A549 (cell line): ENCODE results near the gene PCSK5. TPM values are rescaled to one million over a fixed set of nuclear protein-coding genes. Genes with fewer than 3 reads are reported as not detected.

Experiments
- ATAC-seq, 2 experiments: fragments of 200-7000 bp in 1 of 2; fragments of >200 bp in 1 of 2; cut with Nextera tagmentation in 1 of 2; cut with Tn5 transposase in 1 of 2; 3 replicates each; pipeline versions ENCODE4 v1.8.0 to v1.9.1; 2018 to 2020; ENCODE audit warnings: mild to moderate bottlenecking in 1 of 2, moderate library complexity in 1 of 2
- CTCF ChIA-PET: fragments of 300-600 bp; sonication (Branson Sonifier 250); formaldehyde crosslinking; extraction: SDS; loops from one replicate; lab custom pipeline; 2021; ENCODE audit warnings: antibody characterized with exemption, inconsistent platforms; lab: Yijun Ruan, JAX
- POLR2A ChIA-PET: fragments of 350-600 bp; formaldehyde crosslinking; extraction: SDS; loops from one replicate; lab custom pipeline; 2021; ENCODE audit warnings: antibody characterized with exemption, inconsistent platforms; lab: Yijun Ruan, JAX
- DNase-seq, 2 experiments: peaks; one replicate each; pipeline versions ENCODE4 v3.0.0 to v3.0.0-alpha.2; 2011 to 2016; ENCODE audit warnings: low read depth in 1 of 2, low spot score in 1 of 2
- FAIRE-seq: peaks from 2 replicates; lab custom pipeline; 2011; peaks lifted over from hg19 to GRCh38; lab: Jason Lieb, UNC
- H3K27ac ChIP-seq, 2 experiments: fragments of >200 bp; sonication (Bioruptor Twin); formaldehyde crosslinking; 3 replicates each; pipeline ENCODE4 v1.5.1; 2016 to 2017
- H3K4me1 ChIP-seq: fragments of >200 bp; sonication (Bioruptor Twin); formaldehyde crosslinking; 3 replicates; pipeline ENCODE4 v1.6.1; 2016
- H3K4me2 ChIP-seq: fragments of >200 bp; sonication (Bioruptor Twin); formaldehyde crosslinking; 3 replicates; pipeline ENCODE4 v1.6.1; 2016
- H3K4me3 ChIP-seq: fragments of >200 bp; sonication (Bioruptor Twin); formaldehyde crosslinking; 3 replicates; pipeline ENCODE4 v1.5.1; 2016
- H3K9me3 ChIP-seq: fragments of >200 bp; sonication (Bioruptor Twin); formaldehyde crosslinking; 3 replicates; pipeline ENCODE4 v1.6.1; 2016
- BHLHE40 ChIP-seq: IDR thresholded peaks from 2 replicates; pipeline ENCODE4 v1.6.1; 2012; ENCODE audit warnings: low read depth, low read length, inconsistent platforms
- CBX8 ChIP-seq: fragments of 200-600 bp; sonication (generic); IDR thresholded peaks from 2 replicates; pipeline ENCODE4 v1.6.1; 2016
- EHF ChIP-seq: fragments of 250-450 bp; sonication (Bioruptor Pico); IDR thresholded peaks from 2 replicates; pipeline ENCODE4 v1.5.0; 2020; ENCODE audit warnings: mild to moderate bottlenecking
- FOSB ChIP-seq: fragments of 250-450 bp; sonication (Bioruptor Pico); IDR thresholded peaks from 2 replicates; pipeline ENCODE4 v1.5.0; 2020; ENCODE audit warnings: mild to moderate bottlenecking, moderate library complexity
- FOSL2 ChIP-seq, 2 experiments: fragments of 450-650 bp in 1 of 2; fragments of >200 bp in 1 of 2; sonication (Bioruptor Twin) in 1 of 2; formaldehyde crosslinking; IDR thresholded peaks; 2 replicates each; pipeline versions ENCODE4 v1.5.0 to v1.6.1; 2016 to 2020; ENCODE audit warnings: mild to moderate bottlenecking in 1 of 2, moderate library complexity in 1 of 2
- FOXS1 ChIP-seq: fragments of 250-450 bp; sonication (Bioruptor Pico); IDR thresholded peaks from 2 replicates; pipeline ENCODE4 v1.5.0; 2020; ENCODE audit warnings: mild to moderate bottlenecking, moderate library complexity
- GATA3 ChIP-seq: IDR thresholded peaks from 2 replicates; pipeline ENCODE4 v1.6.1; 2012; ENCODE audit warnings: borderline replicate concordance
- HDAC2 ChIP-seq: fragments of 200-600 bp; sonication (generic); IDR thresholded peaks from 2 replicates; pipeline ENCODE4 v1.6.1; 2016
- JUN ChIP-seq, 2 experiments: fragments of >200 bp; sonication (Bioruptor Twin); formaldehyde crosslinking; IDR thresholded peaks; 2 replicates in 1 of 2; 3 replicates in 1 of 2; pipeline ENCODE4 v1.6.1; 2016 to 2017
- MYC ChIP-seq: IDR thresholded peaks from 2 replicates; pipeline ENCODE4 v1.6.1; 2012; ENCODE audit warnings: mild to moderate bottlenecking, inconsistent platforms, low read length, improper control_type of control experiment, borderline replicate concordance
- POLR2A ChIP-seq: IDR thresholded peaks from 2 replicates; pipeline ENCODE4 v1.6.1; 2012; ENCODE audit warnings: mild to moderate bottlenecking, low read length
- POLR2AphosphoS2 ChIP-seq: conservative IDR thresholded peaks from 2 replicates; pipeline ENCODE4 v1.6.1; 2012; ENCODE audit warnings: low read length, improper control_type of control experiment, inconsistent platforms
- RFX5 ChIP-seq: fragments of 450-650 bp; IDR thresholded peaks from 2 replicates; pipeline ENCODE4 v1.7.1; 2014; ENCODE audit warnings: antibody characterized with exemption, mild to moderate bottlenecking, moderate library complexity
- RNF2 ChIP-seq: fragments of 200-600 bp; sonication (generic); IDR thresholded peaks from 2 replicates; pipeline ENCODE4 v1.6.1; 2016; ENCODE audit warnings: low read depth, mild to moderate bottlenecking, antibody characterized with exemption, moderate library complexity, borderline replicate concordance
- SMC3 ChIP-seq: fragments of >200 bp; sonication (Bioruptor Twin); formaldehyde crosslinking; IDR thresholded peaks from 3 replicates; pipeline ENCODE4 v1.6.1; 2018; ENCODE audit warnings: inconsistent platforms
- TP53 ChIP-seq: fragments of 250-450 bp; sonication (Bioruptor Pico); IDR thresholded peaks from 2 replicates; pipeline ENCODE4 v1.5.0; 2021; ENCODE audit warnings: mild to moderate bottlenecking, moderate library complexity
- ZFP36 ChIP-seq: fragments of 450-650 bp; IDR thresholded peaks from 2 replicates; pipeline ENCODE4 v1.6.1; 2014; ENCODE audit warnings: borderline replicate concordance; ENCODE audit not compliant: partially characterized antibody
- WGBS: methylation state at CpG from one replicate; pipeline ENCODE4 v1.1.6; 2017; ENCODE audit errors: missing lambda C conversion rate; 5-methylcytosine and 5-hydroxymethylcytosine counted together
- polyA plus RNA-seq, 4 experiments: library from polyadenylated mRNA; depleted of rRNA in 3 of 4; stranded (reverse); fragments of >200 nt; fragmentation: RNase III in 1 of 4; extraction: RNeasy Plus Mini Kit Qiagen cat#74134 plus additional on column Dnase treatment in 1 of 4; gene quantifications; 2 replicates in 3 of 4; 3 replicates in 1 of 4; pipeline ENCODE4 v1.2.3, GENCODE V29; 2011 to 2017
- TF ChIP-seq, protein P1 (sequence below): fragments of 150-350 bp; IDR thresholded peaks from 2 replicates; pipeline ENCODE4 v1.6.1; 2014; ENCODE audit warnings: low read depth, mild to moderate bottlenecking, low read length
- TF ChIP-seq, protein P2 (sequence below): fragments of >200 bp; sonication (Bioruptor Twin); formaldehyde crosslinking; IDR thresholded peaks from 3 replicates; pipeline ENCODE4 v1.6.1; 2016
- TF ChIP-seq, protein P3 (sequence below): fragments of 450-650 bp; IDR thresholded peaks from 2 replicates; pipeline ENCODE4 v1.6.1; 2014; ENCODE audit warnings: antibody characterized with exemption
- TF ChIP-seq, protein P4 (sequence below): IDR thresholded peaks from 2 replicates; pipeline ENCODE4 v1.6.1; 2012

Gene PCSK5
- polyA plus RNA-seq, 2 of the 4 experiments (the other 2 are of a cell fraction), result 1.3 to 6.7 TPM

DNA sequence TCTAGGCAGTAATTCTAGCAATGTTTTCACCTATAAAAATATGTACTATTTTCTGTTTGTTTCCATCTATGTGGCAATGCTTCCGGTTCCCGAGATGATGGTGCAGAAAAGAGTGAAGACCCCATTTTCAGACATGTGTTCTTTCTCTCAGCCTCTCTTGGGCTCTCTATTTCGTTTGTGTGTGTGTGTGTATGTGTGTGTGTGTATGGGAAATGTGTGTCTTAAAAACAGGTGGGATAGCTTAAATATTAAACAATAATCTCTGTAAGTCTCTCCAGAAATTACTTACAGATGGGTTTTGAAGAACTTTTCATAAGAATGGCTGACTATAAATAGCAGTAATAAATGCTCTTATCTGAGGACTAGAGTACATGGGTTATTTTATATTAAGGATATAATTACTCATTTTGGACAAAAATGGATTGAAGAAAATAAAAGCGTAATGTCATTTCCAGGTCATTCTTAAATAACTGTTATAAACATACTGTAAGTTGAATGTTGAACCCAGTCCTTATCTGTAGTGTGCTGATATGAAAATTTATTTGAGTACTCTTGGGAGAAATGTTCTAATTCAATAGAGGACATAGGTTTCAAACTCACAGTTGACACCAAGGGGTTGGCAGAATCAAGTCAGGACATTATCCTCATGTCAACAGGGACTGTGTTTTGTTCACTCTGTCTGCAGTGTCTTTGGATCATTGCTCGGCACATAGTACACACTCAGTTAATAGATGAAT, 31.1 kb downstream of the PCSK5 start:
- no peak overlapping the region for H3K4me3 ChIP-seq
- no peak overlapping the region for H3K4me2 ChIP-seq
- ATAC-seq, result no peak
- DNase-seq, result no peak
- no peak for TF ChIP-seq FOSL2 (IDR thresholded peaks at IDR 0.05)
- TF ChIP-seq FOSL2 (CRISPR knock-in tag; IDR thresholded peaks at IDR 0.05), result no peak
- TF ChIP-seq RNF2, result no peak
- TF ChIP-seq FOSB (CRISPR knock-in tag), result no peak
- no peak for TF ChIP-seq EHF
- TF ChIP-seq RFX5, result no peak
- no peak for TF ChIP-seq BHLHE40
- TF ChIP-seq, all 56 proteins: peak for 0
- no peak for FAIRE-seq
- POLR2A ChIA-PET, result no interaction called here
- H3K4me1 ChIP-seq, result peaks cover 4% of the 10 kb centered on the region; the same call in 2 of the 3 replicates
- no peaks in the 10 kb centered on the region for H3K9me3 ChIP-seq
- CTCF ChIA-PET, result interaction anchor here (1.2 kb wide), 1 partner anchor 17 kb away, joined by 3 read pairs; no protein-coding TSS in a partner anchor
- WGBS, result 53% methylated on average over 5 of the region's 5 CpGs
- H3K27ac ChIP-seq, result no peak overlapping the region

DNA sequence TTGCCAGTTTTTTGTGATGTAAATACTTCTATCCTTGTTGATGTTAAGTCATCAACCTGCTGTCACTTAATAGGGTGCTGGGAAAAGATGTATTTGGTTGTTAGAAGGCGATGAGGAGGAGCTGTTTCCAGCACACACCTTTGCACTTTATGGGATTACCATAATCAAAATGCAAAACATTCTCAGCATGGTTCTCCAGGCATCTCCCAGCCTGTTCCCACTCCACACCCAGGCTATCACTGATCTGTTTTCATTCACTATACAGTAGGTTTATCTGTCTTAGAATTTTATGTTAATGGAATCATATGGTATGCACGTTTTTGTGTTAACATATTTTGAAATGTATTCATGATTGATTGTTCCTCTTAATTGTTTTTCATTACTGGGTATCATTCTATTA, 35.9 kb downstream of the PCSK5 start:
- TF ChIP-seq TP53 (CRISPR knock-in tag) (no peak), SMC3 (no peak), JUN (IDR thresholded peaks at IDR 0.05) (no peak), MYC (no peak), FOSL2 (IDR thresholded peaks at IDR 0.05) (no peak), FOSL2 (CRISPR knock-in tag; IDR thresholded peaks at IDR 0.05) (no peak), HDAC2 (no peak), ZFP36 (no peak), GATA3 (no peak), POLR2A (no peak), POLR2AphosphoS2 (no peak), BHLHE40 (no peak)
- TF ChIP-seq, protein P1, sequence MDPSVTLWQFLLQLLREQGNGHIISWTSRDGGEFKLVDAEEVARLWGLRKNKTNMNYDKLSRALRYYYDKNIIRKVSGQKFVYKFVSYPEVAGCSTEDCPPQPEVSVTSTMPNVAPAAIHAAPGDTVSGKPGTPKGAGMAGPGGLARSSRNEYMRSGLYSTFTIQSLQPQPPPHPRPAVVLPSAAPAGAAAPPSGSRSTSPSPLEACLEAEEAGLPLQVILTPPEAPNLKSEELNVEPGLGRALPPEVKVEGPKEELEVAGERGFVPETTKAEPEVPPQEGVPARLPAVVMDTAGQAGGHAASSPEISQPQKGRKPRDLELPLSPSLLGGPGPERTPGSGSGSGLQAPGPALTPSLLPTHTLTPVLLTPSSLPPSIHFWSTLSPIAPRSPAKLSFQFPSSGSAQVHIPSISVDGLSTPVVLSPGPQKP, result no peak
- TF ChIP-seq, protein P2, sequence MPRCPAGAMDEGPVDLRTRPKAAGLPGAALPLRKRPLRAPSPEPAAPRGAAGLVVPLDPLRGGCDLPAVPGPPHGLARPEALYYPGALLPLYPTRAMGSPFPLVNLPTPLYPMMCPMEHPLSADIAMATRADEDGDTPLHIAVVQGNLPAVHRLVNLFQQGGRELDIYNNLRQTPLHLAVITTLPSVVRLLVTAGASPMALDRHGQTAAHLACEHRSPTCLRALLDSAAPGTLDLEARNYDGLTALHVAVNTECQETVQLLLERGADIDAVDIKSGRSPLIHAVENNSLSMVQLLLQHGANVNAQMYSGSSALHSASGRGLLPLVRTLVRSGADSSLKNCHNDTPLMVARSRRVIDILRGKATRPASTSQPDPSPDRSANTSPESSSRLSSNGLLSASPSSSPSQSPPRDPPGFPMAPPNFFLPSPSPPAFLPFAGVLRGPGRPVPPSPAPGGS, result no peak
- TF ChIP-seq, protein P3, sequence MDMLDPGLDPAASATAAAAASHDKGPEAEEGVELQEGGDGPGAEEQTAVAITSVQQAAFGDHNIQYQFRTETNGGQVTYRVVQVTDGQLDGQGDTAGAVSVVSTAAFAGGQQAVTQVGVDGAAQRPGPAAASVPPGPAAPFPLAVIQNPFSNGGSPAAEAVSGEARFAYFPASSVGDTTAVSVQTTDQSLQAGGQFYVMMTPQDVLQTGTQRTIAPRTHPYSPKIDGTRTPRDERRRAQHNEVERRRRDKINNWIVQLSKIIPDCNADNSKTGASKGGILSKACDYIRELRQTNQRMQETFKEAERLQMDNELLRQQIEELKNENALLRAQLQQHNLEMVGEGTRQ, result no peak
- Histone ChIP-seq H3K9me3 (no peaks in the 10 kb centered on the region), H3K4me3 (no peak overlapping the region), H3K4me2 (no peak overlapping the region), H3K4me1 (peaks cover 3% of the 10 kb centered on the region; the same call in 1 of the 3 replicates), H3K27ac (no peak overlapping the region)
- WGBS, result 24% methylated on average over 2 of the region's 2 CpGs
- POLR2A ChIA-PET, result no interaction called here
- FAIRE-seq (no peak), DNase-seq (no peak), ATAC-seq (no peak)
- CTCF ChIA-PET, result no interaction called here

DNA sequence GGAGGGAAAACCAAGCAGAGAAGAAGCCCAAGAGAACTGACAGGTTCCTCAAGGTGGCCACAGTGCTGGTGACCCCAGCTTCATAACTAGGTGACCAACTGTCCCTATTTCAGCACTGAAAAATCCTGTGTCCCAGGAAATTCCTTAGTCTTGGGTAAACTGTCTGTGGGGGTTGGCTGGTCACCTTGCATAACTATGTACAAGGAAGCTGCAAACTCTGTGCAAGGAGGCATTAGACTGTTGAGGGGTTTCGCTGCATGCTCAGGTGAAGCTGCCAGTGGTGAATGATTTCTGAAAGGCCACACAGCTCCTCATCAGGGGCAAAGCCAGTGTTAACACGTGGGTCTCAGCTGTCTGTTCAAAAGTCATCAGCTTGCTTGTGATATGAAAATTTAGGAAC, 36.9 kb downstream of the PCSK5 start:
- POLR2A ChIA-PET, result no interaction called here
- DNase-seq (no peak), FAIRE-seq (no peak), ATAC-seq (no peak)
- 44% methylated on average over 2 of the region's 2 CpGs for WGBS
- Histone ChIP-seq H3K4me3 (no peak overlapping the region), H3K27ac (no peak overlapping the region), H3K4me1 (peaks cover 3% of the 10 kb centered on the region; the same call in 1 of the 3 replicates), H3K4me2 (no peak overlapping the region), H3K9me3 (no peaks in the 10 kb centered on the region)
- CTCF ChIA-PET, result interaction anchor here (0.8 to 1.2 kb wide), 2 partner anchors 12 to 59 kb away, joined by 3 read pairs; no protein-coding TSS in a partner anchor
- TF ChIP-seq, protein P4, sequence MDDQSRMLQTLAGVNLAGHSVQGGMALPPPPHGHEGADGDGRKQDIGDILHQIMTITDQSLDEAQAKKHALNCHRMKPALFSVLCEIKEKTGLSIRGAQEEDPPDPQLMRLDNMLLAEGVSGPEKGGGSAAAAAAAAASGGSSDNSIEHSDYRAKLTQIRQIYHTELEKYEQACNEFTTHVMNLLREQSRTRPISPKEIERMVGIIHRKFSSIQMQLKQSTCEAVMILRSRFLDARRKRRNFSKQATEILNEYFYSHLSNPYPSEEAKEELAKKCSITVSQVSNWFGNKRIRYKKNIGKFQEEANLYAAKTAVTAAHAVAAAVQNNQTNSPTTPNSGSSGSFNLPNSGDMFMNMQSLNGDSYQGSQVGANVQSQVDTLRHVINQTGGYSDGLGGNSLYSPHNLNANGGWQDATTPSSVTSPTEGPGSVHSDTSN, result no peak
- TF ChIP-seq FOXS1 (no peak), CBX8 (no peak), MYC (no peak)
